NCI-H2171 (cell line): ENCODE data around the gene TMEM202.
A peak's percentile ranks its signal among the peaks of the same experiment; 100 is the strongest.
"Not testable (repeated sequence)": the region's sequence is repeated elsewhere in the genome, so short reads cannot be mapped to it uniquely, and the experiment has no call there.

ENCODE experiments used
- DNase-seq: peaks from one replicate; lab custom pipeline; 2025; lab: John Stamatoyannopoulos, UW

TMEM202 gene

DNA sequence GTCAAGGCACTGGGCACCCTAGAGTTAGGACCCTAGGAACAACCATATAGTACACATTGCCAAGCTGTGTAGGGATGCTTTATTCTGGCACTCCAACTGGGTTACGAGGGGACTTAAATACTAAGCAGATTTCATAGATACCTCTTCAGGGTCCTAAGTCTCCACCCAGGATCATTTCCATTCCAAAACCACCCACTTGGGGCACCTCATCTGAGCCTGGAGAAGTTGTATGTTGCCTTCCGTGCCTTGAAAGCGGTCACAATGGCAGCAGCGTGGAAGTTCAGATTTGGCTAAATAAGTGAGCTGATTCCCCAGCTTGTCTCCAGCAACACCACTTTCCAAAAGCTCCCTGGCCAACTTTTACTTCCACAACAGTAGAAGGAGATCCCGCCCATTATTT lies 4.6 kb downstream of the TMEM202 start:
- no peak for DNase-seq

DNA sequence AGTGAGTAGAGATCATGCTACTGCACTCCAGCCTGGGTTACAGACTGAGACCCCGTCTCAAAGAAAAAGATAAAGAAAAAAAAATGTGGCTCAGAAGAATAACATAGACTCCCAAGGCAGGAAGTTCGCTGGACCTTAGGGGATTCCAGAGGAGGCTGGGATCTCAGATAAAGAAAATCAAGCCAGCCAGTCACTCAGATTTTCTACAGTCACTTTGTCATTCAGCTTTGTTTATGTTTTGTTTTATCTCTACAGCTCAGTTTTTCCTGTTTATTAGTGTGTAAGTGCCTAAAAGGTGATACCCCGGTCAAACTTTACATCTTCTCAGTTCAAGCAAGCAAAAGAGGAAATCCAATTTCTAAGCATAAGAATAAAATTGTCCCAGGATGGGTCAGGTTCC lies 6.3 kb downstream of the TMEM202 start:
- DNase-seq = no peak

DNA sequence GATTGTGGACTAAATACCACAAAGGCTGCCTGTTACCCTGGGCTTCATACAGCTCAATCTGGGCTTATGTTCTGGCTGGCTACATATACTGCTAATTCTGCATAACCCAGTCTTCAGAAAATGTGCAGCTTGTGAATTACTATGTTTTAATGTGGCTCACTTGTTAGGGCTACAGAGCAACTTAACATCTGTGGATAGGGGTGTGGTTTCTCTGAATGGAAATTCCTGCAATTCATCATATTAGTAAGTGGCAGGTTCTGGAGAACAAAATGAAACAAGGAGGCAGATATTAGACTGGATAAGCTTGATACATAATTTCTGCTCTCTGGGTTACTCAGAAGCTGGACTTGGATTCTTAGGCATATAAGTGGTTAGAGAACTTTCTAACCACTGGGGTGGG lies 6.7 kb downstream of the TMEM202 start:
- DNase-seq = no peak

DNA sequence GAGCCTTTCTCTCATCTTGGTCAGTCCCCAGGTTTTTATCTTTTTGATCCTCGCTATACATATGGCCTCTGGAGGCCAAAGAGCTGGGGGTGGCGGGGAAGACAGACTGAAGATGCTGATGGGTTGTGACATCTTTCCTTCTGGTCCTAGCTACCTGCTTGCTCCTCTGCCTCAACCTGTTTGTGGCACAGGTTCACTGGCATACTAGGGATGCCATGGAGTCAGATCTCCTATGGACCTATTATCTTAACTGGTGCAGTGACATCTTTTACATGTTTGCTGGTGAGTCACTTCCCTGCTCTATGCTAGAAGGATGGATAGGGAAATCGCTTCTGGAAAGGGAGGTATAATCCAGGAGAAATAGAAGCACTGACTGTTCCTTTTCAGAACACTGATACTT lies 8.8 kb downstream of the TMEM202 start:
- no peak for DNase-seq

DNA sequence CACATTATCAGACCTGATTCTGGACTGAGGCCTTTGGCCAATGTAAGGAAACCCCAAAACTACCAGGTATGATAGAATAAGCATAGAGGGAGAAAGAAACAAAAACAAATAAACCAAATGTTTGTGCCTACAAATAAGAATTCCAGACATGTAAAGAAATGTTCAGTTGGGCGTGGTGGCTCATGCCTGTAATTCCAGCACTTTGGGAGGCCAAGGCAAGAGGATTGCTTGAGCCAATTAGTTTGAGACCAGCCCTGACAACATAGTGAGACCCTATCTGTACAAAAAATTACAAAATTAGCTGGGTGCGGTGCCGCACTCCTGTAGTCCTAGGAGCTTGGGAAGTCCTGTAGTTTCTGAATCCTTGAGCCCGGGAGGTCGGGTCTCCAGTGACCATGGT lies 13.0 kb downstream of the TMEM202 start:
- no peak for DNase-seq

DNA sequence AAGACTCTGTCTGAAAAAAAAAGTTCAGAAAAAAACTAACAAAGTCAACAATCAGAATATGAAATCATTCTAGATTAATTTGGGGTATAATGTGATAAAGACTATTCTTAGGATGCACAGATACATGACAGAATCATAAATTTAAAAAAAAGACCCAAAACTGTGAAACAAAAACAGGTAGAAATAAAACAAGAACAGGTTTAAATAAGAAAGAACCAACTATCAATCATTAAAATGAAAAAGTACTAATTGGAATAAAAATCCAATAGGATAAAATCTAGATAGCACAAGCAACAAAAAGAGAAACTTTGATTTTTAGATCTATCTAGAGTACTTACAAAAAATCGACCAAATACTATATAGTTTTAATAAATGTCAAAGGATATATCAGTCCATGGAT lies 13.4 kb downstream of the TMEM202 start:
- no peak for DNase-seq

DNA sequence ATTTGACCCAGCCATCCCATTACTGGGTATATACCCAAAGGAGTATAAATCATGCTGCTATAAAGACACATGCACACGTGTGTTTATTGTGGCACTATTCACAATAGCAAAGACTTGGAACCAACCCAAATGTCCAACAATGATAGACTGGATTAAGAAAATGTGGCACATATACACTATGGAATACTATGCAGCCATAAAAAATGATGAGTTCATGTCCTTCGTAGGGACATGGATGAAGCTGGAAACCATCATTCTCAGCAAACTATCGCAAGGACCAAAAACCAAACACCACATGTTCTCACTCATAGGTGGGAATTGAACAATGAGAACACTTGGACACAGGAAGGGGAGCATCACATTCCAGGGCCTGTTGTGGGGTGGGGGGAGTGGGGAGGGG lies 15.2 kb downstream of the TMEM202 start:
- not testable (repeated sequence) for DNase-seq

DNA sequence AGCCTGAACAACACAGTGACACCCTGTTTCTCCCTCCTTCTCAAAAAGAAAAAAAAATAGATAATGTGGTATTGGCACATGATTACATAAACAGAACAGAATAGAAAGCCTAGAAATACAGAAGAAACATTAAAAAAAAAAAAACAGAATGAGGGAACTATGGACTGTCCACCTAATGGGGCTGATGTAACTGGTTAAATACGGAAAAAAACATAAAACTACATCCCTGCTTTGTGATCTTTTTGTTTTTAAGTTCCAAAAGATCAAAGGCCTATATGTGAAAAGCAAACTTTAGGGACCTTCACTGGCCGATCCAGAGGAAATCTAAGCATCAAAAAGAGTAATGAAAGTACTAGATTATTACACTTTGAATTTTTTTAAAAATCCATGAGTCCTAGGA lies 17.2 kb downstream of the TMEM202 start:
- DNase-seq = no peak

DNA sequence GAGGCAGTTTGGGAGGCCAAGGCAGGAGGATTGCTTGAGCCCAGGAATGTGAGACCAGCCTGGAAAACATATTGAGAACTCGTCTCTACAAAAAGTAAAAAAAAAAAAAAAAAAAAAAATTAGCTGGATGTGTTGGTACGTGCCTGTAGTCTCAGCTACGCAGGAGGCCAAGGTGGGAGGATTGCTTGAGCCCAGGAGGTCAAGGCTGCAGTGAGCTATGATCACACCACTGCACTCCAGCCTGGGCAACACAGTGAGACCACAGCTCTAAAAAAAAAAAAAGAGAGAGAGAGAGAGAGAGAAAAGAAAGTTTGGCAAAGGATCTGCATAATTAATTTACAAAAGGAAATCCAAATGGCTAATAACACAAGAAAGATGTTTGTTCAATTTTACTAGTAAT lies 21.7 kb downstream of the TMEM202 start:
- not testable (repeated sequence) for DNase-seq

DNA sequence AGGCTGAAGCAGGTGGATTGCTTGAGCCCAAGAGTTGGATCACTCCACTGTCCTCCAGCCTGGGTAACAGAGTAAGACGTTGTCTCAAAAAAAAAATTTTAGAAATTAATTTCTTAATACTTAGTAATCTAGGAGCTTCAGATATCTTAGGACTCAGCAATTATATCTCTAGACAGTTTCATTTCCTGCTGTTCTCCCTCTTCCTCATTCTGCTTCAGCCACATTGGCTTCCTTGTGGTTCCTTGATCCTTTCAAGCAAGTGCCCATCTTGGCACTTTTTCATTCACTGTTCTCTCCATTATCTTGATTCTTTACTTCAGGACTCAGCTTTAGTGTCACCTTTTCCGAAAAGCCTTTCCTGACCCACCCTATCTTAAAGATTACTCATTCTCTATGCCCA lies 22.5 kb downstream of the TMEM202 start:
- DNase-seq = no peak

DNA sequence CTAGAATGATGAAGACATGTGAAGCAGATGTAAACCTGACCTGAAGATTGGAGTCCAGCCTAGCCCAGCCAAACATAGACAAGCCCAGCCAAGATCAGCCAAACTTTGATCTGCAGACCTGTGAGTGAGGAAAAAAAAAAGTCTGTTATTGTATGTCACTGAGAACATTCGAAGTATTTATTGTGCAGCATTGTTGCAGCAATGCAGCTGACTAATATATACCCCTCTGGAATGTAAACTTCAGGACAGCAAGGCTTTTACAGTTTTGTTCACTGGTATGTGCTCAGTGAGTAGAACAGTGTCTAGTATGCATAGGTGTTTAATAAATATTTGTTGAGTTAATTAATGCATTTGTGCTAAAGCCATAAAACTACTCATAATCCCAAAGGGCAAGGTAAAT lies 23.4 kb downstream of the TMEM202 start:
- DNase-seq = no peak

DNA sequence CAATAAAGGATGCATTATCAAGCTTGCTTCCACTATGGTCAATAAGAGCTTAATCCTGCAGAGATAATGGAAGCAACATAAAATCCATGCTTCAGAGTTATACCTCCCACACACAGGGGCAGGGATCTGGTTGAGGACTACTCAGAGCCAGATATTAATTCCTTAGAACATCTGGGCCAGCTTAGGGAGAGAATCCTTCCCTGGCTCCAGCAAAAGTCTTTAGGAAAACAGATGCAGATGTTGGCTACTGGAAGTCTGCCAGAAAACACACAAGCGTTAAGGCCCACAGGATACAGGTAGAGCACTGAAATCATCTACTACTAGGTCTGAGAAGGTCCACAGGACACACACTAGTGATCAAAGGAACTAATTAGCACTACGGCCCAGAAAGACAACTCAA lies 25.2 kb downstream of the TMEM202 start:
- no peak for DNase-seq

DNA sequence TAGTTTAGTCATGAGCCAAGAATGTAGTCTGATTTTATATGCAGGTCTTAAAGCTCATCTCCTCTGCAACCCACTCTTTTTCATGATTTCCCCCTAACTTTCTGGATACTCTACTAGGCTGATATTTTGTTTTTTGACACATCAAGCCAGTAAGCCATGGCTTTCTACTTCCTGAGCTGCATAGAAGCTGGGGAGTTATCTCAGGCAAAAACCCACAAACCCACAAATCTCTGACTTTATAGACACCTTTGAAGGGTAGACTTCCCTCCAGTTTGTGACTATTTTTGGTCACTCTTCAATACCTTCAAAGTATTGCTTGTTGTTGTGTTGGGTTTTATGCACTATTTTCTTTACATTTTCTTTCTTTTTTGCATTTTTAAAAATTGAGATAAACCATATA lies 28.6 kb downstream of the TMEM202 start:
- no peak for DNase-seq

DNA sequence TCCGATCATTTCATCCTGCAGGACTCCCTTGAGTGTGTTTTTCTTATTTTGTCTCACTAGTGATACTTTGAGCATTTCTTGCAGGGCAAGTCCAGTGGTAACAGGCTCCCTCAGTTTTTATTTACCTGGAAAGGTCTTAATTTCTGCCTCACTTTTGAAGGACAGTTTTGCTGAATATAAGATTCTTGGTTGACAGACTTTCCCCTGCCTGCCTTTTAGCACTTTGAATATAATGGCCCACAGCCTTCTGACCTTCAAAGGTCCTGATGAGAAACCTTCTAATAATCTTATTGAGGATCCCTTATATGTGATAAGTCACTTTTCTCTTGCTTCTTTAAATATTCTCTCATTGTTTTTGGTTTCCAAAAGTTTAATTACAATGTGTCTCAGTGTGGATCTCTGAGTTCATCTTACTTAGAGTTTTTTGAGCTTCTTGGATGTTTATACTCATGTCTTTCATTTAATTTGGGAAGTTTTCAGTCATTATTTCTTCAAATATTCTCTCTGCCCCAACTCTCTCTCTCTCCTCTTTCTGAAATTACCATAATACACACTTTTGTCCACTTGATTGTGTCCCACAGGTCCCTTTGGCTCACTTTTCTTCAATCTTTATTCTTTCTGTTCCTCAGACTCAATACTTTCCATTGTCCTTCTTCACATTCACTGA lies 39.7 kb downstream of the TMEM202 start:
- DNase-seq = no peak

DNA sequence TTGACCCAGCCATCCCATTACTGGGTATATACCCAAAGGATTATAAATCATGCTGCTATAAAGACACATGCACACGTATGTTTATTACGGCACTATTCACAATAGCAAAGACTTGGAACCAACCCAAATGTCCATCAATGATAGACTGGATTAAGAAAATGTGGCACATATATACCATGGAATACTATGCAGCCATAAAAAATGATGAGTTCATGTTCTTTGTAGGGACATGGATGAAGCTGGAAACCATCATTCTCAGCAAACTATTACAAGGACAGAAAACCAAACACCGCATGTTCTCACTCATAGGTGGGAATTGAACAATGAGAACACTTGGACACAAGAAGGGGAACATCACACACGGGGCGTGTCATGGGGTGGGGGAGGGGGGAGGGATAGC lies 44.7 kb downstream of the TMEM202 start:
- DNase-seq = not testable (repeated sequence)

DNA sequence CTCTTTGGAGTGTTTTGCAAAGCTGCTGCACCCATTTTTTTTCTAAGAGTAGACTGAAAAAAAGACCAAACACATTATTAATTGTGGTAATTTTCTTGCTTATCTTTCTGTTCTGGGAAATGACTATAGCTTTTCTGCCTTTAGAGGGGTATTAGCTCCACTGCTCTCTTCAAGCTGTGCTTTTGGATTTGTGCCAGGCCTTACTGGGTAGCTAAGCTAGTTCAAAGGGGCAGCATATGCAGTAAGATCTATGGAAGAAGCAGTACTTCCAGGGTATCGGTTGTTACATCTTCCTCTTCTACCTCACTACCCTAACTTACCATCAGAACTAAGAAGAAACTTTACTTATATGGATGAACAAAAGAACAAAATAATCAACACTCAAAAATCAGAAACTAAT lies 47.3 kb downstream of the TMEM202 start:
- DNase-seq = peak; percentile 70

DNA sequence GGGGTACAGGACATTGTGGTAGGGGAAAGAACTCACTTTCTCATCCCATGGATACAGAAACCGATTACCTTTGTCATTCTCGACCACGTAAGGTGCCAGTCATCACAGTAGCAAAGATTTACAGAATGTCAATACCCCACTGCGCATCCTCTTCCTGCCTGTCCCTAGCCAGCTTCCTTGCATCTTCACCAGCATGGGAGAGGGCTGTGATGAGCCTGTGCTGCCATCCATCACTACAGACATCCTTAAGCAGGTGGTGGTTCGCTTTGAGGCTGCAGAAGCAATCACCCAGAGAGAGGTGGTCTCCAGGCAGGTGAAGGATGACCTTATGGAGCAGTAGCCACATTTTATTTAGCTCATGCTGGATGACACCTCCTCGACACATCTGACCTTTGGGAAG lies 52.7 kb downstream of the TMEM202 start:
- no peak for DNase-seq

DNA sequence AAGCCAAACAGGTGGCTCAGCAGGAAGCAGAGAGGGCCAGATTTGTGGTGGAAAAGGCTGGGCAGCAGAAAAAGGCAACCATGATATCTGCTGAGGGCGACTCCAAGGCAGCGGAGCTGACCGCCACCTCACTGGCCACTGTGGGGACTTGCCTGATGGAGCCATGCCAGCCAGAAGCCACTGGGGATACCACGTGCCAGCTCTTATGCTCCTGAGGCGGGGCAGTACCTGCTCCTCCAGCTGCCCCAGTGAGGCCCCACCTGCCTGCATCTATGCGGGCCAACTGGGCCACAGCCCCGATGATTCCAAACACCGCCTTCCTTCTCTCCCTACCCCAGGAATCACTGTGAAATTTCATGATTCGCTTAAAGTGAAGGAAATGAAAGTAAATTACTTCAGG lies 53.1 kb downstream of the TMEM202 start:
- DNase-seq = no peak

DNA sequence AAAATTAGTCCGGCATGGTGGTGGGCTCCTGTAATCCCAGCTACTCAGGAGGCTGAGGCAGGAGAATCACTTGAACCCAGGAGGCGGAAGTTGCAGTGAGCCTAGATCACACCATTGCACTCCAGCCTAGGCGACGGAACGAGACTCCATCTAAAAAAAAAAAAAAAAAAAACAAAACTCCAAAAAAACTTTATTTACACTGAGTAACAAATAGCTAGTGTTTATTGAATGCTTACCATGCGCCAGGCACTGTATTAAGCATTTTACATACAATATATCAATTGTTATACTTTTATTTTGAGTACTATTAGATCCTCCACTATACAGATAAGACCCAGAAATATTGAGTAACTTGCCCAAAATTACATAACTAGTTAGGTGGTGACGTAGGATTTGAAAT lies 58.6 kb downstream of the TMEM202 start:
- no peak for DNase-seq
